ENCODE measurements around the gene WNT10A. TPM values are rescaled to one million over a fixed set of nuclear protein-coding genes. Genes with fewer than 3 reads are reported as not detected.

Gene WNT10A
- 0.47 and 0.81 TPM in 2 replicates for total RNA-seq (2021)
- Bru-seq, nascent RNA = percentile 14 among the genes with signal in this experiment
- not detected for BruChase-seq, experiment 1, labeled RNA remaining after a 2-hour chase
- BruChase-seq, experiment 2, labeled RNA remaining after a 6-hour chase = percentile 9 among the genes with signal in this experiment
- long read RNA-seq, partial matches to known transcripts = 0 of 1 reads
- long read RNA-seq, other reads (novel, unspliced or antisense) = 0 of 1 reads

- CTCF ChIA-PET = interaction anchor here (1.4 kb wide), 1 partner anchor 18 kb away, joined by 9 read pairs; no protein-coding TSS in a partner anchor
- Histone ChIP-seq H3K9me3 (ENCODE audit: low read depth, low read length, poor library complexity, severe bottlenecking) (no peaks in the 10 kb centered on the region), H3K4me1 (ENCODE audit: insufficient read depth, low read length, poor library complexity, severe bottlenecking) (peaks cover 22% of the 10 kb centered on the region), H3K36me3 (ENCODE audit: insufficient read depth, low read length, poor library complexity, severe bottlenecking) (no peaks in the 10 kb centered on the region), H3K27ac (ENCODE audit: low read depth, low read length, poor library complexity, severe bottlenecking) (no peak within 1 kb of the TSS), H3K27me3 (replicated peaks; ENCODE audit: insufficient read depth, low read depth, low read length, poor library complexity) (peaks cover 15% of the 10 kb centered on the region), H3K4me3 (ENCODE audit: low read depth, low read length, poor library complexity, severe bottlenecking) (peak within 1 kb of the TSS; percentile 39)
- no TSS peak for BruUV-seq (replicated peaks)
- intact Hi-C loops (cut with micrococcal nuclease; ENCODE audit: unreplicated experiment) = no loop called here
- DNase-seq (ENCODE audit: low spot score) = peak; percentile 28
- TF ChIP-seq CTCF (conservative IDR thresholded peaks at IDR 0.05; ENCODE audit: low read depth, low read length) = no peak
- POLR2A ChIA-PET (ENCODE audit: low non-redundant PET) = no interaction called here
Measured at GRCh38 chr2:218880102-218880858, at the start of gene WNT10A. Gene WNT10A, plus strand, starts transcription at chr2:218880852. Its CDS starts 144 bp downstream, at chr2:218880996.

DNA sequence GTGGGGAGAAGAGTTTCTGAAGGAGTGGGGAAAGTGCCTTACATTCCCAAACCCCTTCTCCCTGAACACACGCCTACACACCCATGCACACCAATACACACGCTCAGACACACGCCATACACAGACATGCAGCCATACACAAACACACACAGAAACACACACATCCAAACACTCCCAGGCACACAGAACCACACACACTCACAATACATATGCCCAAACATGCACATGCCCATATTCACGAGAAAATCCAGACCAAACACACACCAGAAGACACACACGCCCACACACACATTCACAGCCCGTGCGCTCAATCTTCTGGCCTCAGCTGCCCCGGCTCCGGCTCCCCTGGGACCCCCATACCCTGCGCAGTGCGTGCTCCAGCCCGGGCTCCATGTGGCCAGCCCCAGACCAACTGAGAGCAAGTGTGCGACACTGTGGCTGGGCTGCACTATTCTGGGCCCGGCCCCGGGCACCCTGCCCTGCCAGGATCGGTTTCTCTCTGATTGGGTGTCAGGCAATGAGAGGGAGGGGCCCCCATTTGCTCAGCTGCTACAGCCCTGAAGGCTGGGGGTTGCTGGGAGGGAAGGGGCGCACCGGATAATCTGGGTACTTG, 49.2 kb upstream of the WNT10A start, which contains the start of gene PRKAG3:
Gene PRKAG3 (minus strand): TSS at position 426 of the 613 bp plus-strand sequence.
- TF ChIP-seq CTCF (conservative IDR thresholded peaks at IDR 0.05; ENCODE audit: low read depth, low read length) (no peak), EZH2 (IDR thresholded peaks at IDR 0.05; ENCODE audit: borderline replicate concordance, low read depth, low read length, poor library complexity, severe bottlenecking) (no peak)
- Histone ChIP-seq H3K4me3 (ENCODE audit: low read depth, low read length, poor library complexity, severe bottlenecking) (no peak within 1 kb of the TSS), H3K27me3 (replicated peaks; ENCODE audit: insufficient read depth, low read depth, low read length, poor library complexity) (peaks cover 15% of the 10 kb centered on the region), H3K36me3 (ENCODE audit: insufficient read depth, low read length, poor library complexity, severe bottlenecking) (no peaks in the 10 kb centered on the region), H3K9me3 (ENCODE audit: low read depth, low read length, poor library complexity, severe bottlenecking) (no peaks in the 10 kb centered on the region), H3K27ac (ENCODE audit: low read depth, low read length, poor library complexity, severe bottlenecking) (no peak within 1 kb of the TSS), H3K4me1 (ENCODE audit: insufficient read depth, low read length, poor library complexity, severe bottlenecking) (no peaks in the 10 kb centered on the region)
- no peak for DNase-seq (ENCODE audit: low spot score)
- no TSS peak for BruUV-seq (replicated peaks)
- CTCF ChIA-PET = interaction anchor here (0.7 kb wide), 1 partner anchor 16 kb away, joined by 3 read pairs; no protein-coding TSS in a partner anchor
- intact Hi-C loops (cut with micrococcal nuclease; ENCODE audit: unreplicated experiment) = no loop called here
- POLR2A ChIA-PET (ENCODE audit: low non-redundant PET) = no interaction called here

- CTCF ChIA-PET = interaction anchor here (0.7 kb wide), 1 partner anchor 15 kb away, joined by 3 read pairs; no protein-coding TSS in a partner anchor
- H3K4me1 ChIP-seq (ENCODE audit: insufficient read depth, low read length, poor library complexity, severe bottlenecking) = no peaks in the 10 kb centered on the region
- no peak for DNase-seq (ENCODE audit: low spot score)
- H3K4me3 ChIP-seq (ENCODE audit: low read depth, low read length, poor library complexity, severe bottlenecking) = no peak overlapping the region
- TF ChIP-seq EZH2 (IDR thresholded peaks at IDR 0.05; ENCODE audit: borderline replicate concordance, low read depth, low read length, poor library complexity, severe bottlenecking) = no peak
- TF ChIP-seq CTCF (conservative IDR thresholded peaks at IDR 0.05; ENCODE audit: low read depth, low read length) = no peak
- no peak overlapping the region for H3K27ac ChIP-seq (ENCODE audit: low read depth, low read length, poor library complexity, severe bottlenecking)
- POLR2A ChIA-PET (ENCODE audit: low non-redundant PET) = no interaction called here
- intact Hi-C loops (cut with micrococcal nuclease; ENCODE audit: unreplicated experiment) = no loop called here
- H3K27me3 ChIP-seq (replicated peaks; ENCODE audit: insufficient read depth, low read depth, low read length, poor library complexity) = peaks cover 19% of the 10 kb centered on the region
- no TSS peak for BruUV-seq (replicated peaks)
- no peaks in the 10 kb centered on the region for H3K9me3 ChIP-seq (ENCODE audit: low read depth, low read length, poor library complexity, severe bottlenecking)
- H3K36me3 ChIP-seq (ENCODE audit: insufficient read depth, low read length, poor library complexity, severe bottlenecking) = no peaks in the 10 kb centered on the region
Measured at GRCh38 chr2:218832081-218832480, 48.6 kb upstream of the WNT10A start.

All from A673 (cell line).